HepG2 (cell line): ENCODE results near the gene ZNF33B. TPM values are rescaled to one million over a fixed set of nuclear protein-coding genes. Genes with fewer than 3 reads are reported as not detected.

Source experiments
- ARNT2 ChIP-seq: sonication (generic); formaldehyde crosslinking; IDR thresholded peaks from 2 replicates; pipeline ENCODE4 v1.8.0; 2022; ENCODE audit warnings: mild to moderate bottlenecking, low read depth, missing genetic modification reagents, moderate library complexity
- BCL6 ChIP-seq: IDR thresholded peaks from 2 replicates; pipeline ENCODE4 v1.6.1; 2016; ENCODE audit warnings: missing genetic modification reagents, missing compliant biosample characterization
- CCAR2 ChIP-seq: fragments of 200-400 bp; formaldehyde crosslinking; optimal IDR thresholded peaks from 2 replicates; pipeline ENCODE3; 2018; ENCODE audit warnings: low read depth, mild to moderate bottlenecking, low read length, moderate library complexity
- DNMT1 ChIP-seq: sonication (generic); formaldehyde crosslinking; IDR thresholded peaks from 2 replicates; pipeline ENCODE4 v1.5.1; 2020; ENCODE audit warnings: mild to moderate bottlenecking, missing genetic modification reagents
- EED ChIP-seq: sonication (generic); formaldehyde crosslinking; IDR thresholded peaks from 2 replicates; pipeline ENCODE4 v1.5.0; 2020; ENCODE audit warnings: mild to moderate bottlenecking, missing genetic modification reagents
- ETV5 ChIP-seq: IDR thresholded peaks from 2 replicates; pipeline ENCODE4 v1.6.1; 2018; ENCODE audit warnings: missing biosample characterization, missing genetic modification reagents, inconsistent platforms, borderline replicate concordance
- HNF4G ChIP-seq, 2 experiments: sonication (generic) in 1 of 2; formaldehyde crosslinking in 1 of 2; IDR thresholded peaks; 2 replicates each; pipeline versions ENCODE4 v1.4.0 to v1.6.1; 2011 to 2020; ENCODE audit warnings: borderline replicate concordance in 2 of 2, low read depth in 2 of 2, mild to moderate bottlenecking in 2 of 2, low read length in 1 of 2, missing genetic modification reagents in 1 of 2, moderate library complexity in 1 of 2
- JUNB ChIP-seq: sonication (generic); formaldehyde crosslinking; IDR thresholded peaks from 2 replicates; pipeline ENCODE4 v1.8.0; 2022; ENCODE audit warnings: missing genetic modification reagents, mild to moderate bottlenecking, borderline replicate concordance
- KAT8 ChIP-seq: IDR thresholded peaks from 2 replicates; pipeline ENCODE4 v1.6.1; 2016; ENCODE audit warnings: missing genetic modification reagents, missing compliant biosample characterization
- MYPOP ChIP-seq: sonication (generic); formaldehyde crosslinking; IDR thresholded peaks from 2 replicates; pipeline ENCODE4 v1.8.1; 2023; ENCODE audit warnings: mild to moderate bottlenecking, moderate library complexity, missing genetic modification reagents
- NR2F6 ChIP-seq, 2 experiments: IDR thresholded peaks; 2 replicates each; pipeline ENCODE4 v1.6.1; 2016; ENCODE audit warnings: antibody characterized with exemption in 1 of 2, mild to moderate bottlenecking in 1 of 2
- PCBP1 ChIP-seq: fragments of 200-400 bp; formaldehyde crosslinking; IDR thresholded peaks from 2 replicates; pipeline ENCODE4 v1.6.1; 2017; ENCODE audit warnings: mild to moderate bottlenecking, low read depth, low read length, borderline replicate concordance
- SP5 ChIP-seq: IDR thresholded peaks from 2 replicates; pipeline ENCODE4 v1.6.1; 2016; ENCODE audit warnings: low read depth, borderline replicate concordance
- TCF12 ChIP-seq, 2 experiments: fragments of 450-650 bp in 1 of 2; sonication (generic) in 1 of 2; formaldehyde crosslinking in 1 of 2; IDR thresholded peaks; 2 replicates each; pipeline versions ENCODE4 v1.6.1 to v1.8.0; 2017 to 2022; ENCODE audit warnings: antibody characterized with exemption in 1 of 2, mild to moderate bottlenecking in 1 of 2, missing genetic modification reagents in 1 of 2, moderate library complexity in 1 of 2
- ZC3H4 ChIP-seq: sonication (generic); formaldehyde crosslinking; IDR thresholded peaks from 2 replicates; pipeline ENCODE4 v1.4.0; 2020; ENCODE audit warnings: missing genetic modification reagents, borderline replicate concordance
- ZGPAT ChIP-seq: IDR thresholded peaks from 2 replicates; pipeline ENCODE4 v1.6.1; 2016; ENCODE audit warnings: mild to moderate bottlenecking
- ZMYM4 ChIP-seq: sonication (generic); formaldehyde crosslinking; IDR thresholded peaks from 2 replicates; pipeline ENCODE4 v1.8.1; 2023; ENCODE audit warnings: mild to moderate bottlenecking, missing genetic modification reagents
- ZNF331 ChIP-seq: sonication (generic); formaldehyde crosslinking; IDR thresholded peaks from 2 replicates; pipeline ENCODE4 v1.4.0; 2020; ENCODE audit warnings: missing genetic modification reagents
- ZNF687 ChIP-seq: sonication (generic); formaldehyde crosslinking; IDR thresholded peaks from 2 replicates; pipeline ENCODE4 v1.5.1; 2020; ENCODE audit warnings: mild to moderate bottlenecking, missing genetic modification reagents, moderate library complexity
- ZNF703 ChIP-seq: sonication (generic); formaldehyde crosslinking; IDR thresholded peaks from 2 replicates; pipeline ENCODE4 v1.5.1; 2020; ENCODE audit warnings: missing genetic modification reagents, mild to moderate bottlenecking, moderate library complexity, borderline replicate concordance
- ZNF816 ChIP-seq: sonication (generic); formaldehyde crosslinking; IDR thresholded peaks from 2 replicates; pipeline ENCODE4 v1.8.0; 2022; ENCODE audit warnings: missing genetic modification reagents, mild to moderate bottlenecking, borderline replicate concordance
- ZNF878 ChIP-seq: sonication (generic); formaldehyde crosslinking; IDR thresholded peaks from 2 replicates; pipeline ENCODE4 v1.8.1; 2023; ENCODE audit warnings: mild to moderate bottlenecking, missing genetic modification reagents, moderate library complexity
- ZSCAN30 ChIP-seq: sonication (generic); formaldehyde crosslinking; IDR thresholded peaks from 2 replicates; pipeline ENCODE4 v1.5.0; 2020; ENCODE audit warnings: mild to moderate bottlenecking, missing genetic modification reagents
- polyA plus RNA-seq, 8 experiments: library from polyadenylated mRNA; depleted of rRNA in 3 of 8; stranded (reverse) in 7 of 8; unstranded in 1 of 8; fragments of >200 nt; fragmentation: Illumina TruSeq in 4 of 8; extraction: Trizol in 4 of 8; gene quantifications; 2 replicates each; pipeline versions ENCODE4 v1.2.1 to v1.2.3, GENCODE V29; 2011 to 2016; ENCODE audit warnings: low read depth in 4 of 8, missing spikeins in 1 of 8, mixed read lengths in 1 of 8; ENCODE audit not compliant: insufficient read depth in 1 of 8
- total RNA-seq, 5 experiments: library from RNA; depleted of rRNA; stranded (reverse); fragments of >200 nt; fragmentation: Illumina TruSeq; extraction: Trizol; gene quantifications; 2 replicates each; pipeline ENCODE4 v1.2.3, GENCODE V29; 2016; ENCODE audit warnings: low read depth in 1 of 5

Gene ZNF33B
- total and polyA plus RNA-seq, 2 of the 13 experiments (the other 11 are each of a cell fraction or from before 2014, with no cell fraction given): 18.4 to 23.5 TPM

GRCh38 chr10:42556931-42557330 lies 81.4 kb downstream of the ZNF33B start (continued):
- TF ChIP-seq ZGPAT (CRISPR knock-in tag): peak; percentile 32; the same call in 1 of the 2 replicates
- no peak for TF ChIP-seq ZSCAN30 (CRISPR knock-in tag)
- peak; percentile 44; the same call in 1 of the 2 replicates for TF ChIP-seq ETV5 (CRISPR knock-in tag)
- TF ChIP-seq ZNF331 (CRISPR knock-in tag): peak; percentile 50; the same call in 1 of the 2 replicates
- TF ChIP-seq JUNB: no peak
- no peak for TF ChIP-seq PCBP1
- TF ChIP-seq NR2F6 (IDR thresholded peaks at IDR 0.05): peak; percentile 87
- TF ChIP-seq NR2F6 (CRISPR knock-in tag; IDR thresholded peaks at IDR 0.05): peak; percentile 92
- TF ChIP-seq TCF12 (IDR thresholded peaks at IDR 0.05): no peak
- no peak for TF ChIP-seq TCF12 (CRISPR knock-in tag; IDR thresholded peaks at IDR 0.05)
- peak; percentile 59; the same call in 1 of the 2 replicates for TF ChIP-seq HNF4G (IDR thresholded peaks at IDR 0.05; ENCODE audit: borderline replicate concordance, low read depth, low read length)
- TF ChIP-seq HNF4G (CRISPR knock-in tag; IDR thresholded peaks at IDR 0.05; ENCODE audit: borderline replicate concordance, low read depth): 0 out of 2 replicates have a peak, but pooled peaks have one; percentile 38
- no peak for TF ChIP-seq ZNF816 (CRISPR knock-in tag)
- TF ChIP-seq CCAR2: no peak
- no peak for TF ChIP-seq ARNT2 (CRISPR knock-in tag)
- TF ChIP-seq KAT8 (CRISPR knock-in tag): 0 out of 2 replicates have a peak, but pooled peaks have one; percentile 38
- no peak for TF ChIP-seq ZNF703 (CRISPR knock-in tag)
- peak; percentile 43; the same call in 1 of the 2 replicates for TF ChIP-seq SP5
- TF ChIP-seq ZNF878 (CRISPR knock-in tag): no peak
- TF ChIP-seq ZMYM4 (CRISPR knock-in tag): peak; percentile 41; the same call in 1 of the 2 replicates
- TF ChIP-seq ZNF687 (CRISPR knock-in tag): peak; percentile 13; the same call in 1 of the 2 replicates
- no peak for TF ChIP-seq BCL6 (CRISPR knock-in tag)
- no peak for TF ChIP-seq DNMT1 (CRISPR knock-in tag)
- TF ChIP-seq ZC3H4 (CRISPR knock-in tag): no peak
- TF ChIP-seq MYPOP (CRISPR knock-in tag): no peak
- TF ChIP-seq EED: no peak
